Esophagus squamous epithelium (tissue), 5 donors: ENCODE measurements around the gene IKZF3. TPM values are rescaled to one million over a fixed set of nuclear protein-coding genes. Genes with fewer than 3 reads are reported as not detected.
A peak's percentile ranks its signal among the peaks of the same experiment; 100 is the strongest.

Experiments used
- DNase-seq: peaks from one replicate; lab custom pipeline; 2025; lab: John Stamatoyannopoulos, UW
- H3K27ac ChIP-seq, 4 donors: fragments of 200-600 bp; sonication (generic); one replicate each; pipeline ENCODE4 v1.5.1; 2016 to 2019; ENCODE audit warnings: mild to moderate bottlenecking in 1 of 4
- H3K27me3 ChIP-seq, 4 donors: fragments of 200-600 bp; sonication (generic); 1 replicate in 3 of 4; 2 replicates in 1 of 4; pipeline versions ENCODE4 v1.5.1 to v1.6.0; 2017 to 2021; ENCODE audit warnings: antibody characterized with exemption in 1 of 4
- H3K36me3 ChIP-seq, 3 donors: fragments of 200-600 bp; sonication (generic); one replicate each; pipeline ENCODE4 v1.5.1; 2016 to 2019
- H3K4me1 ChIP-seq, 3 donors: fragments of 200-600 bp; sonication (generic); one replicate each; pipeline ENCODE4 v1.5.1; 2017 to 2019
- H3K4me3 ChIP-seq, 4 donors: fragments of 200-600 bp; sonication (generic); 1 replicate in 3 of 4; 2 replicates in 1 of 4; pipeline ENCODE4 v1.5.1; 2016 to 2019; ENCODE audit warnings: mild to moderate bottlenecking in 2 of 4, moderate library complexity in 1 of 4
- H3K9me3 ChIP-seq, 3 donors: fragments of 200-600 bp; sonication (generic); one replicate each; pipeline ENCODE4 v1.5.1; 2016 to 2019
- CTCF ChIP-seq, 6 experiments: fragments of 450-650 bp in 4 of 6; fragments of 200-600 bp in 2 of 6; sonication (generic) in 2 of 6; IDR thresholded peaks; one replicate each; pipeline ENCODE4 v1.5.1; 2016 to 2019; ENCODE audit warnings: antibody characterized with exemption in 6 of 6, mild to moderate bottlenecking in 4 of 6, moderate library complexity in 4 of 6
- POLR2A ChIP-seq, 4 donors: fragments of 450-650 bp; IDR thresholded peaks; one replicate each; pipeline ENCODE4 v1.6.1; 2017; ENCODE audit warnings: antibody characterized with exemption in 4 of 4, mild to moderate bottlenecking in 4 of 4, moderate library complexity in 3 of 4
- WGBS, 2 donors: methylation state at CpG; one replicate each; pipeline ENCODE4 v1.1.5; 2018; 5-methylcytosine and 5-hydroxymethylcytosine counted together
- intact Hi-C: fragments of 100-400 bp; cut with DNase I; formaldehyde crosslinking; loops from one replicate; pipeline ENCODE4 v1.15.0; 2022
- total RNA-seq, 4 donors: library from RNA; depleted of rRNA; stranded (reverse); fragments of >200 nt; gene quantifications; one replicate each; pipeline ENCODE4 v1.1.0, GENCODE V29; 2016
- donor health status: DM: yes; HTN: yes; CAD: no.

Gene IKZF3
- total RNA-seq, 4 donors from 2014 or later = 2.1 to 9.0 (median 3.8) TPM

DNA sequence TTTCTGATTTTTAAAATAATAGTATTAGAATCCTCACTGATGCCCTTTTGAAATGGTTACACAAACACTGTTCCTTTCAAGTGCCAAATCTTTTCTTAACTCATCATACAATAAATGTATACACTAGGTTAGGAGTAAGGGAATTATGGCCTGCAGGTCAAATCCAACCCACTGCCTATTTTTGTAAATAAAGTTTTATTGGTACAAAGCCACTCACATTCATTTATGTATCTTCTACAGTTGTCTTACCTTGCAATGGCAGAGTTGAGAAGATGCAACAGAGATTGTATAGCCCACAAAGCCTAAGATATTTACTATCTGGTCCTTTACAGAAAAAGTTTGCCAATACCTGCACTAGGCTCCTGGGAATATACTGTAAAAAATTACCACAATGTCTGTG is 47.8 kb downstream of the IKZF3 start:
- intact Hi-C loops = no loop called here
- TF ChIP-seq CTCF (IDR thresholded peaks at IDR 0.05) = no peak
- TF ChIP-seq POLR2A (IDR thresholded peaks at IDR 0.05) = no peak
- H3K4me3 ChIP-seq = no peak overlapping the region
- peaks cover 0 to 20% (median 0%) of the 10 kb centered on the region in 3 donors for H3K4me1 ChIP-seq
- no peak for DNase-seq
- H3K27ac ChIP-seq = no peak overlapping the region
- H3K36me3 ChIP-seq = no peaks in the 10 kb centered on the region
- peaks cover 0 to 14% (median 0%) of the 10 kb centered on the region in 4 donors for H3K27me3 ChIP-seq
- H3K9me3 ChIP-seq = no peaks in the 10 kb centered on the region

DNA sequence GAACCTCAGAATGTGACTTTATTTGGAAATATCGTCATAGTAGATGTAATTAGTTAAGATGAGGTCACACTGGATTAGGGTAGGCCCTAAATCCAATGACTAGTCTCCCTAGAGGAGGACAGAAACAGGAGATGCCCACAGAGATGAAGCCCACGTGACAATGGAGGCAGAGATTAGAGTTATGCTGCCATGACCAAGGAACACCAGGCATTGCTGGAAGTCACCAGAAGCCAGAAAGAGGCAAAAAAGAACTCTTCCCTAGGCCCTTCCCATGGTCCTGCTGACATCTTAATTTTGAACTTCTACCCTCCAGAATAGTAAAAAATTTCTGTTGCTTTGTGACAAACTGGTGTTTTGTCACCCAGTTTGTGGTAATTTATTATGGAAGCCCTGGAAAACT is 49.6 kb downstream of the IKZF3 start:
- Histone ChIP-seq H3K27ac (no peak overlapping the region), H3K4me3 (no peak overlapping the region), H3K4me1 (peaks cover 0 to 24% (median 0%) of the 10 kb centered on the region in 3 donors), H3K9me3 (no peaks in the 10 kb centered on the region), H3K27me3 (peaks cover 0 to 14% (median 0%) of the 10 kb centered on the region in 4 donors), H3K36me3 (no peaks in the 10 kb centered on the region)
- WGBS, 2 donors = 85% methylated on average over 2 of the region's 2 CpGs
- intact Hi-C loops = no loop called here
- no peak for TF ChIP-seq CTCF (IDR thresholded peaks at IDR 0.05)
- no peak for TF ChIP-seq POLR2A (IDR thresholded peaks at IDR 0.05)
- no peak for DNase-seq

DNA sequence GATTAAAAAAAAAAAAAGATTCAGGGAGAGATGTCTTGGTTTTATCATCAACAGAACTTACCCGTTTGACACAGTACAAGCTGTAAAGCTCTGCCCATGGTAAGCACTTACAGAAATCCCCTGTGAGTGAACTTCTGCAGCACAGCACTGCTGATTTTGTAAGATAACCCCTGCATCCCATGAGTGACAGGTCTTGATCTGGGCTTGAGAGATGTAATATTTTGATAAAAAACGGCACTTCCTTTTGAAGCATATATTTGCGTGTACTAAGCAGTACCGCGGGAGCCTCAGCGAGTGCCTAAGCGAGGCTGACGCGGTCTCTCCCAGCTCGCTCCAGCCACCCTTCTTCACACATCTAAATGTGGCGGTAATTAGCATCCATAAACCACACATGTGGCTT is 50.5 kb downstream of the IKZF3 start:
- intact Hi-C loops = no loop called here
- Histone ChIP-seq H3K4me1 (peaks cover 0 to 33% (median 0%) of the 10 kb centered on the region in 3 donors), H3K27ac (no peak overlapping the region), H3K9me3 (no peaks in the 10 kb centered on the region), H3K27me3 (peaks cover 0 to 14% (median 0%) of the 10 kb centered on the region in 4 donors), H3K36me3 (no peaks in the 10 kb centered on the region), H3K4me3 (no peak overlapping the region)
- TF ChIP-seq CTCF (IDR thresholded peaks at IDR 0.05) (no peak), POLR2A (IDR thresholded peaks at IDR 0.05) (no peak)
- DNase-seq = no peak
- 74 to 79% methylated on average over 11 of the region's 11 CpGs for WGBS, 2 donors

GRCh38 chr17:39812466-39812865 is 51.6 kb downstream of the IKZF3 start:
- 23 to 54% methylated on average over 6 of the region's 6 CpGs for WGBS, 2 donors
- H3K27me3 ChIP-seq = peaks cover 0 to 14% (median 0%) of the 10 kb centered on the region in 4 donors
- H3K4me3 ChIP-seq = no peak overlapping the region
- H3K4me1 ChIP-seq = peaks cover 0 to 39% (median 0%) of the 10 kb centered on the region in 3 donors
- no peaks in the 10 kb centered on the region for H3K36me3 ChIP-seq
- peak overlapping the region in 1 of 4 donors; percentile 53 for H3K27ac ChIP-seq
- intact Hi-C loops = no loop called here
- TF ChIP-seq POLR2A (IDR thresholded peaks at IDR 0.05) = no peak
- no peaks in the 10 kb centered on the region for H3K9me3 ChIP-seq
- DNase-seq = no peak

- Histone ChIP-seq H3K36me3 (no peaks in the 10 kb centered on the region), H3K4me1 (peaks cover 0 to 39% (median 0%) of the 10 kb centered on the region in 3 donors), H3K9me3 (no peaks in the 10 kb centered on the region), H3K27me3 (peaks cover 0 to 14% (median 0%) of the 10 kb centered on the region in 4 donors), H3K27ac (no peak overlapping the region), H3K4me3 (no peak overlapping the region)
- intact Hi-C loops = no loop called here
- no peak for DNase-seq
- TF ChIP-seq CTCF (IDR thresholded peaks at IDR 0.05) (no peak), POLR2A (IDR thresholded peaks at IDR 0.05) (no peak)
- 70 to 82% methylated on average over 4 of the region's 4 CpGs for WGBS, 2 donors
Measured at GRCh38 chr17:39810939-39811728, 53.0 kb downstream of the IKZF3 start.
